Upper lobe of right lung (tissue), 1 donor: Measurements from ENCODE around the gene HOXB6. TPM values are rescaled to one million over a fixed set of nuclear protein-coding genes. Genes with fewer than 3 reads are reported as not detected.
A peak's percentile ranks its signal among the peaks of the same experiment; 100 is the strongest.

Experiments used
- ATAC-seq: fragments of 200-7000 bp; cut with Tn5 transposase; one replicate; pipeline ENCODE4 v1.9.1; 2020; ENCODE audit warnings: mild to moderate bottlenecking, moderate library complexity
- DNase-seq: peaks from one replicate; pipeline ENCODE4 v3.0.0-alpha.2; 2020
- H3K27ac ChIP-seq: fragments of 200-600 bp; one replicate; pipeline ENCODE4 v1.8.0; 2022
- H3K27me3 ChIP-seq: fragments of 200-600 bp; one replicate; pipeline ENCODE4 v1.8.0; 2022; ENCODE audit warnings: mild to moderate bottlenecking
- H3K36me3 ChIP-seq: fragments of 200-600 bp; one replicate; pipeline ENCODE4 v1.8.0; 2022
- H3K4me1 ChIP-seq: fragments of 200-600 bp; one replicate; pipeline ENCODE4 v1.8.0; 2022
- H3K4me3 ChIP-seq: fragments of 200-600 bp; one replicate; pipeline ENCODE4 v1.8.0; 2022; ENCODE audit warnings: mild to moderate bottlenecking
- H3K9me3 ChIP-seq: fragments of 200-600 bp; one replicate; pipeline ENCODE4 v1.8.0; 2022
- intact Hi-C: fragments of 100-400 bp; cut with DNase I; formaldehyde crosslinking; loops from one replicate; pipeline ENCODE4 v1.11.0; 2022
- total RNA-seq: library from RNA; stranded (reverse); fragmentation: NEBNext Ultra II Directional; extraction: Animal tissue kit (Norgen Biotek cat#: 25700); gene quantifications from one replicate; pipeline ENCODE4 v1.2.1, GENCODE V29; 2021
- TF ChIP-seq, protein P1 (sequence below): fragments of 200-600 bp; IDR thresholded peaks from one replicate; pipeline ENCODE4 v1.8.0; 2022; ENCODE audit warnings: antibody characterized with exemption
- donor health status: DM: no; HTN: yes; CAD: no; lungs with severe emphysema.

The HOXB6 gene
- total RNA-seq, 1 donor from 2014 or later = 4.9 TPM

DNA sequence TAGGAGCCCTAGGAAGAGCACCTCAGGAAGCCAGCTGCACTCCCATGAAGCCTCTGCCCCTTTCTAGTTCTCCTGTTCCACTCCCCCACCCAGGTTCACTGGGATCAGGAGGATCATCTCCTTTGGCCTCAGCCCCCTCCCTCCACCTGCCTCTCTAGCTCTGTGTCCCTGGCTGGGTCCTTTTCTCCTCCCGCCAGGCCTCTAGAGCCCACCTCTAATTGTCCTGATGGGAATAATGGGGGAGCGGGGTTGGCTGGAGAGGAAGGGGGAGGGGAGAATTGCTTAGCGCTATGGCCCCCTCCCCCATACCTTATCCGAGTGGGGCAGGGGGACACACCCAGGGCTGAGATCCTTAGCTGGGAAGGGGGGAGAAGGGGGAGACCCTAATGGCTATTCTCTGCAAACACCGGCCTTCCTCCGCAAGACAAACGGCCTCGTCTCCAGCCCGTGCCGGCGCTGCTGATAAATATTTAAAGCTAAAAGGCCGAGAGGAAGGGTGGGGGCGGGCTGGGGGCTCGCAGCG lies 5.0 kb upstream of the HOXB6 start:
- TF ChIP-seq, protein P1, sequence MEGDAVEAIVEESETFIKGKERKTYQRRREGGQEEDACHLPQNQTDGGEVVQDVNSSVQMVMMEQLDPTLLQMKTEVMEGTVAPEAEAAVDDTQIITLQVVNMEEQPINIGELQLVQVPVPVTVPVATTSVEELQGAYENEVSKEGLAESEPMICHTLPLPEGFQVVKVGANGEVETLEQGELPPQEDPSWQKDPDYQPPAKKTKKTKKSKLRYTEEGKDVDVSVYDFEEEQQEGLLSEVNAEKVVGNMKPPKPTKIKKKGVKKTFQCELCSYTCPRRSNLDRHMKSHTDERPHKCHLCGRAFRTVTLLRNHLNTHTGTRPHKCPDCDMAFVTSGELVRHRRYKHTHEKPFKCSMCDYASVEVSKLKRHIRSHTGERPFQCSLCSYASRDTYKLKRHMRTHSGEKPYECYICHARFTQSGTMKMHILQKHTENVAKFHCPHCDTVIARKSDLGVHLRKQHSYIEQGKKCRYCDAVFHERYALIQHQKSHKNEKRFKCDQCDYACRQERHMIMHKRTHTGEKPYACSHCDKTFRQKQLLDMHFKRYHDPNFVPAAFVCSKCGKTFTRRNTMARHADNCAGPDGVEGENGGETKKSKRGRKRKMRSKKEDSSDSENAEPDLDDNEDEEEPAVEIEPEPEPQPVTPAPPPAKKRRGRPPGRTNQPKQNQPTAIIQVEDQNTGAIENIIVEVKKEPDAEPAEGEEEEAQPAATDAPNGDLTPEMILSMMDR = no peak
- no peak for ATAC-seq
- Histone ChIP-seq H3K27ac (no peak overlapping the region), H3K4me1 (peaks cover 29% of the 10 kb centered on the region), H3K27me3 (peaks cover 95% of the 10 kb centered on the region), H3K9me3 (no peaks in the 10 kb centered on the region), H3K4me3 (peak overlapping the region; percentile 64), H3K36me3 (no peaks in the 10 kb centered on the region)
- intact Hi-C loops = loop anchor here (10.0 kb wide), 1 partner anchor 265 kb away; no protein-coding TSS in a partner anchor
- DNase-seq = no peak

DNA sequence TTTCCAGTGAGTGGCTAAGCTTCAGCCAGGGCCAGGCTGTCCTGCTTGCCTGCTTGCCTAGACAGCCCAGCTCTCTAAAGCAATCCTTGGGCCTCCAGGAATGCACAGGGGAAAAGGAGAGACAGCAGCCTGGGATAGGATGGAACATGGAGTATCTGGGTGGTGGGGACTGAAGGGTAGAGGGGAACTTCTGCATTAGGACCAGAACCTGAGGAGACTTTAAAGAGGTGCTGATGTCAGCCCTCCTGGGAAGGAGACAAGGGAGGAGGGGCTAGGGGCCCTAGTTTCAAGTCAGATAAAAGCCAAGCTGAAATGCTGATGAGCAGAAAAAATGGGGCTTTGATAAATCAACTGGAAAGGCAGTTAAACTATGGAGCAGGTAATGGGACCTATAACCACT lies 4.2 kb upstream of the HOXB6 start:
- Histone ChIP-seq H3K4me3 (no peak overlapping the region), H3K9me3 (no peaks in the 10 kb centered on the region), H3K36me3 (no peaks in the 10 kb centered on the region), H3K27me3 (peaks cover 95% of the 10 kb centered on the region), H3K4me1 (peaks cover 25% of the 10 kb centered on the region), H3K27ac (no peak overlapping the region)
- intact Hi-C loops = no loop called here
- TF ChIP-seq, protein P1 = no peak
- DNase-seq (no peak), ATAC-seq (no peak)

DNA sequence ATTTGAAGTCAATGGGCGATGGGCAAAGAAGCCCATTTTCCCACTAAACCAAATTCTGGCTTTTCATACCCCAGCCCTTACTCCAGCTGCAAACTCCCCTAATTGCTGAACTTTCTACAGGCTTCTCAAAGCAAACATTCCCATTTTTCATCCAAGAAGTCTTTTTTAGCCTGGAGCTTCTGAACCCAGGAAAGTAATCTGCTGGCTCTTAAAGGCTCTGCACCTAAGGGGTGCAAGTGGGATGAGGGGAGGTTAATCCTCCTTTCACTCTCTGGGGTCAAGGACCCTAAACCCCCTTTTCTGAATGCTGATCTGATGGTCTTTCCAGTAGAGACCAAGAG lies 3.7 kb upstream of the HOXB6 start:
- ATAC-seq (no peak), DNase-seq (no peak)
- H3K36me3 ChIP-seq = no peaks in the 10 kb centered on the region
- no peaks in the 10 kb centered on the region for H3K9me3 ChIP-seq
- H3K4me3 ChIP-seq = no peak overlapping the region
- peaks cover 95% of the 10 kb centered on the region for H3K27me3 ChIP-seq
- H3K4me1 ChIP-seq = peaks cover 25% of the 10 kb centered on the region
- intact Hi-C loops = no loop called here
- H3K27ac ChIP-seq = no peak overlapping the region
- TF ChIP-seq, protein P1 = no peak

DNA sequence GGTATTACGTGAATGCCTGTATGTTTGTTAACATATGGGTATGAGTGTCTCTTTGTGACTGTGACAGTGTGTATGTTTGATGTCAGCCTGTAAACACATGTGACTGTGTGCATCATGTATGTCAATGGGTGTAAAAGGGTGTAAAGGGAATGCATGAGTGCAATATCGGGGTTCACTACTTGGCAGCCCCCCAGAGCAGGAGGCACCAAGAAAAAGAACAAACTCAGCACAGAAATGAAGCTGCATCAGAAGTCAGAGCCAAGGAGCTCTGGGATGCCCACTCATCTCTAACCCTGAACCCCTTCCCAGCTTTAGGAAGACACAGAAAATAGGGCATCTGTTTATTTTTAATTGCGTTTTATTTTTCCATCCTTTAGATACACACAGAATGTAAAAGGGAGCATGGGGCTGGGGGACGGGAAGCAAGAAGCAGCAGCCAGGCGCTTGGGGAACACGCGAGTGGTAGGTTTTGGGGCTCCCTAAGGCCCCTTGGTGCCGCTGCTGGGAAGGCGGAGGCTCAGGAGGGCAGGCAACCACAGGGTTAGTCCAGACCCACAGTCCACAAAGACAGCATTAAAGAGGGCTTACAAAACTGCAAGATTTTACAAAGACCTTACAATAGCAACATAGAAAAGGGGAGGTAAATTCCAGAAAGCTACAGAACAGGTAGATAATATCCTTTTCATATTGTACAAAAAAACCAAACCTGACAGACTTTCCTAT lies 2.3 kb upstream of the HOXB6 start:
- Histone ChIP-seq H3K9me3 (no peaks in the 10 kb centered on the region), H3K4me3 (no peak overlapping the region), H3K27ac (no peak overlapping the region), H3K36me3 (no peaks in the 10 kb centered on the region), H3K4me1 (peaks cover 25% of the 10 kb centered on the region), H3K27me3 (peaks cover 99% of the 10 kb centered on the region)
- intact Hi-C loops = no loop called here
- TF ChIP-seq, protein P1 = no peak
- DNase-seq = no peak
- ATAC-seq = no peak

DNA sequence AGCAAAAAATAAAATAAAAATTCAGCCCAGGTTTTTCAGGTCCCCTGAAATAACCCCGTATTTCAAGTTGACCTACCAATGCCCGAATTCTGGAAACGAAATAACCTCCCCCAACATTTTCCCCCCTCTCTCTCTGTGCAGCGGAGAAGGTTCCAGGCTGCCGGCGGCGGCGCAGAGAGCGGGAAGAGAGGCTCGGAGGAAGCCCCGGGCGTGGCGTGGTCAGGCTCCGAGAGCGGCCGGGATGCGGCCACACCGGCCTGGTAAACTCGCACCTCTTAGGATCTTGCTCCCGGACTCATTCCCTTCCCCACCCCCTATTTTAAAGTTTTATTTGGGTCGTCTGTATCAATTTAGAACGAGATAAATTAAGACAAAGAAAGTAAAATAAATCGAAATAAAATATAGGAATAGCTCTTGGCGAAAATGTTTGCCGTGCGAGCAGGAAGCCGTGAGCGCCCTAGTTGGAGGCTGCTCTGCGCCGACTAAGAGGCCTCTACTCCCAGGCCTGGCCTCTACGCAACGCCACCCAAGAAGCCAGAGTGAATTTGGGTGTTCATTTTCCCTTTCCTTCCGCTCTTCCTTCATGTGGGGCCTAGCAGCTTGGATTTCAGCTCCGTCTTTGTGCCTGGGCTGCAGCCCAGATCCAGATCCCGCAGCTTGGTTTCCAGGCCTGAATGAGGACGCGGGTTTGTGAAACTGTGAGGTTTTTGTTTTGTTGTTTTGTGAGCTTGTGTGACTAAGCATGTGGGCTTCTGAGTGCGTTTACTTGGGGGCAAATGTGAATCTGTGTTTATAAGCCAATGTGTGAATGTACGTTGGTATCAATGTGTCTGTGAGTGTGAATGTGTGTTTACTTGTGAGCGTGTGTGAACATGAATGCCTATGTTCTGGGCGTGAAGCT lies 1.5 kb upstream of the HOXB6 start:
- no peak overlapping the region for H3K27ac ChIP-seq
- no peaks in the 10 kb centered on the region for H3K36me3 ChIP-seq
- H3K27me3 ChIP-seq = peaks cover 99% of the 10 kb centered on the region
- intact Hi-C loops = no loop called here
- DNase-seq (no peak), ATAC-seq (no peak)
- no peaks in the 10 kb centered on the region for H3K9me3 ChIP-seq
- peaks cover 19% of the 10 kb centered on the region for H3K4me1 ChIP-seq
- H3K4me3 ChIP-seq = no peak overlapping the region
- TF ChIP-seq, protein P1 = no peak
